Fibroblast of lung (primary cell): ENCODE data around the gene FABP6. TPM values are rescaled to one million over a fixed set of nuclear protein-coding genes. Genes with fewer than 3 reads are reported as not detected.

Experiments
- DNase-seq, 2 donors: peaks; one replicate each; pipeline versions ENCODE4 v3.0.0 to v3.0.0-alpha.2; 2010; ENCODE audit warnings: low read depth in 2 of 2
- H2AFZ ChIP-seq: 2 replicates; pipeline ENCODE4 v1.5.1; 2012; ENCODE audit warnings: low read length, control low read depth, inconsistent platforms
- H3K27ac ChIP-seq: 2 replicates; pipeline ENCODE4 v1.5.1; 2011; ENCODE audit warnings: low read length, control low read depth; ENCODE audit not compliant: insufficient read depth
- H3K27me3 ChIP-seq: 2 replicates; pipeline ENCODE4 v1.5.1; 2011; ENCODE audit warnings: mild to moderate bottlenecking, low read length; ENCODE audit not compliant: control insufficient read depth, insufficient read depth
- H3K36me3 ChIP-seq: 2 replicates; pipeline ENCODE4 v1.5.1; 2011; ENCODE audit warnings: low read length; ENCODE audit not compliant: control insufficient read depth, insufficient read depth
- H3K4me1 ChIP-seq: 2 replicates; pipeline ENCODE4 v1.5.1; 2011; ENCODE audit warnings: low read length; ENCODE audit not compliant: control insufficient read depth, insufficient read depth; ENCODE audit errors: extremely low read depth
- H3K4me2 ChIP-seq: 2 replicates; pipeline ENCODE4 v1.5.1; 2011; ENCODE audit warnings: low read length, control low read depth; ENCODE audit not compliant: insufficient read depth; ENCODE audit errors: extremely low read depth
- H3K4me3 ChIP-seq, 4 experiments: fragments of 200-600 bp in 1 of 4; sonication (generic) in 1 of 4; replicated peaks in 1 of 4; 2 replicates each; pipeline ENCODE4 v1.5.1; 2011 to 2016; ENCODE audit warnings: low read length in 4 of 4, low read depth in 3 of 4, mild to moderate bottlenecking in 3 of 4, control low read depth in 2 of 4, inconsistent platforms in 1 of 4, mixed read lengths in 1 of 4; ENCODE audit not compliant: insufficient read depth in 1 of 4; ENCODE audit errors: control extremely low read depth in 1 of 4
- H3K79me2 ChIP-seq: 2 replicates; pipeline ENCODE4 v1.5.1; 2012; ENCODE audit warnings: mild to moderate bottlenecking, low read length, inconsistent platforms; ENCODE audit not compliant: control insufficient read depth, insufficient read depth
- H3K9ac ChIP-seq: 2 replicates; pipeline ENCODE4 v1.5.1; 2011; ENCODE audit warnings: mild to moderate bottlenecking, low read length, control low read depth; ENCODE audit not compliant: insufficient read depth
- H3K9me3 ChIP-seq: 2 replicates; pipeline ENCODE4 v1.5.1; 2012; ENCODE audit warnings: low read depth, low read length; ENCODE audit not compliant: control insufficient read depth, insufficient read depth
- H4K20me1 ChIP-seq: 2 replicates; pipeline ENCODE4 v1.5.1; 2011; ENCODE audit warnings: low read length; ENCODE audit not compliant: control insufficient read depth, insufficient read depth; ENCODE audit errors: extremely low read depth
- EZH2 ChIP-seq: IDR thresholded peaks from 2 replicates; pipeline ENCODE4 v1.5.1; 2012; ENCODE audit warnings: low read length, control low read depth, mild to moderate bottlenecking; ENCODE audit errors: missing control alignments
- polyA plus RNA-seq, 2 donors: library from polyadenylated mRNA; depleted of rRNA in 1 of 2; stranded (reverse) in 1 of 2; unstranded in 1 of 2; fragments of >200 nt; gene quantifications; 2 replicates each; pipeline ENCODE4 v1.2.1, GENCODE V29; 2011 to 2012; ENCODE audit warnings: missing spikeins in 1 of 2
- total RNA-seq: library from RNA; depleted of rRNA; stranded (reverse); fragments of >200 nt; gene quantifications from 2 replicates; pipeline ENCODE4 v1.2.1, GENCODE V29; 2014
- TF ChIP-seq, protein P1 (sequence below), 2 donors: IDR thresholded peaks in 1 of 2; conservative IDR thresholded peaks in 1 of 2; 1 replicate in 1 of 2; 2 replicates in 1 of 2; pipeline ENCODE4 v1.5.1; 2011 to 2012; ENCODE audit warnings: low read length in 2 of 2, control low read depth in 1 of 2, inconsistent platforms in 1 of 2, low read depth in 1 of 2, mild to moderate bottlenecking in 1 of 2

The FABP6 gene
- total and polyA plus RNA-seq, 2 donors (not counting 1 experiment from before 2014, with no cell fraction given), result not detected

DNA sequence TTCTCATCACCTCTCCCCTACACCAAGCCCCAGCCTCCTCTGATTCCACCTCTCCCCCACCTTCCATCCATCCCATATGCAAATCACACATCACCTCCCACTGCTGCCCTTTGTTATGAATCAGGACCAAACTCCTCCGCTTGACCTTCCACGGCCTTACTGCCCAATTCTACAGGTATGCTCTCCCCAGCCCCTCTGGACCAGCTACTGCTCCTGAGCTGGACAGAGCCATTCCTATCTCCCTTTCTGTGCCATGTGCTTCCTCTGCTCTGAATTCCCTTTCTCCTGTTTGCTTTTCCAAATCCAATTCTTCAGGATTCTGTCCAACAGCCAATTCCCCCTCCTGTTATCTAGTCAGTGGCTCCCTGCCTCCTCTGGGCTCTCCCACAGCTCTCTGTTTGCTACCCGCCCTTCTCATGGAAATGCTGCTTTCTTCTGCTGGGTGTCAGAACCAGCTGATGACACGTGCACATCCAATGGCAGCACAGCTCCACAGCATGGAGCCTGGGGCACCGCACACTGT is 8.3 kb downstream of the FABP6 start:
- Histone ChIP-seq H4K20me1 (no peaks in the 10 kb centered on the region), H3K36me3 (no peaks in the 10 kb centered on the region), H3K4me2 (no peak overlapping the region), H3K27me3 (peaks cover 3% of the 10 kb centered on the region), H3K79me2 (no peaks in the 10 kb centered on the region), H3K27ac (no peak overlapping the region), H3K9me3 (no peaks in the 10 kb centered on the region), H3K9ac (no peak overlapping the region), H2AFZ (no peak overlapping the region), H3K4me1 (no peaks in the 10 kb centered on the region), H3K4me3 (no peak overlapping the region)
- TF ChIP-seq EZH2, result no peak
- TF ChIP-seq, protein P1, sequence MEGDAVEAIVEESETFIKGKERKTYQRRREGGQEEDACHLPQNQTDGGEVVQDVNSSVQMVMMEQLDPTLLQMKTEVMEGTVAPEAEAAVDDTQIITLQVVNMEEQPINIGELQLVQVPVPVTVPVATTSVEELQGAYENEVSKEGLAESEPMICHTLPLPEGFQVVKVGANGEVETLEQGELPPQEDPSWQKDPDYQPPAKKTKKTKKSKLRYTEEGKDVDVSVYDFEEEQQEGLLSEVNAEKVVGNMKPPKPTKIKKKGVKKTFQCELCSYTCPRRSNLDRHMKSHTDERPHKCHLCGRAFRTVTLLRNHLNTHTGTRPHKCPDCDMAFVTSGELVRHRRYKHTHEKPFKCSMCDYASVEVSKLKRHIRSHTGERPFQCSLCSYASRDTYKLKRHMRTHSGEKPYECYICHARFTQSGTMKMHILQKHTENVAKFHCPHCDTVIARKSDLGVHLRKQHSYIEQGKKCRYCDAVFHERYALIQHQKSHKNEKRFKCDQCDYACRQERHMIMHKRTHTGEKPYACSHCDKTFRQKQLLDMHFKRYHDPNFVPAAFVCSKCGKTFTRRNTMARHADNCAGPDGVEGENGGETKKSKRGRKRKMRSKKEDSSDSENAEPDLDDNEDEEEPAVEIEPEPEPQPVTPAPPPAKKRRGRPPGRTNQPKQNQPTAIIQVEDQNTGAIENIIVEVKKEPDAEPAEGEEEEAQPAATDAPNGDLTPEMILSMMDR (conservative IDR thresholded peaks at IDR 0.05 in 1 of 2, IDR thresholded peaks at IDR 0.05 in 1 of 2; ENCODE audit: low read depth in 1 of 2, low read length in 2 of 2), result no peak
- DNase-seq, result no peak

DNA sequence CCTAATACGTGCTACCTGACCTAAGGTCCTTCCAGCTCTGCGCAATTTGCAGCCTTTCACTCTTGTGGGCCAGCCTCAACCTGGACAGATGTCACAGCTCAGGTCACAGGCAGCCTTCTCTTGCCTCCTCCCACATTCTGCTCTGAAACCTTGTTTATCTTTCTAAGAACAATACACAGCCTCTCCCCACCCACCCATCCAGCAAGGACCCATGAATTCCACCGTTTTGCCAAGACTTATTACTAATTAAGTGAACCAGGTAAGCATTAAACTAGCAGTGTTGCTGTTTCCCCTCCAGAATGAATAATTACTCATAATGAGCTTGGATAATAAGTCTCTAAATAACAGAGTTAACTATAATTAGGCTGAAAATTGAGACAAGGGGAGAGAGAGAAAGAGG is 11.0 kb downstream of the FABP6 start:
- no peak for DNase-seq
- Histone ChIP-seq H3K9ac (no peak overlapping the region), H3K4me1 (no peaks in the 10 kb centered on the region), H3K36me3 (no peaks in the 10 kb centered on the region), H3K4me3 (no peak overlapping the region), H4K20me1 (no peaks in the 10 kb centered on the region), H2AFZ (no peak overlapping the region), H3K79me2 (no peaks in the 10 kb centered on the region), H3K4me2 (no peak overlapping the region), H3K27ac (no peak overlapping the region), H3K9me3 (no peaks in the 10 kb centered on the region), H3K27me3 (peaks cover 3% of the 10 kb centered on the region)
- TF ChIP-seq, protein P1 (conservative IDR thresholded peaks at IDR 0.05 in 1 of 2, IDR thresholded peaks at IDR 0.05 in 1 of 2; ENCODE audit: low read depth in 1 of 2, low read length in 2 of 2), result no peak
- no peak for TF ChIP-seq EZH2

DNA sequence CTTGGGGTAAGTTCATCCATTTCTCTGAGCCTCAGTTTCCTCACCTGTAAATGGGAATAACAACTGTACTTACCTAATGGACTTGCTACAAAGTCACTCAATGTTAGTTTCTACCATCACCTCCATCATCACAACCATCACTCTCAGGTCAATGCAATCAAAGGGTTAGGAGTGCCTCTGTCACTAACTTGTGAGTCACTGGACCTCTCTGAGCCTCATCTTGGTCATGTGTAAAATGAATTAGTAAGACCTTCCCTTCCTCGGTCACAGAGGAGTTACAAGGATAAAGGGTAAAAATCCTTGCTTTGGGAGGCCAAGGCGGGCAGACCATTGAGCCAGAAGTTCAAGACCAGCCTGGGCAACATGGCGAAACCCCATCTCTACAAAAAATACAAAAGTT is 12.8 kb downstream of the FABP6 start:
- Histone ChIP-seq H3K4me1 (no peaks in the 10 kb centered on the region), H3K27me3 (peaks cover 3% of the 10 kb centered on the region), H3K4me3 (no peak overlapping the region), H3K27ac (no peak overlapping the region), H3K9me3 (no peaks in the 10 kb centered on the region), H3K79me2 (no peaks in the 10 kb centered on the region), H2AFZ (no peak overlapping the region), H3K9ac (no peak overlapping the region), H3K36me3 (no peaks in the 10 kb centered on the region), H4K20me1 (no peaks in the 10 kb centered on the region), H3K4me2 (no peak overlapping the region)
- TF ChIP-seq, protein P1 (conservative IDR thresholded peaks at IDR 0.05 in 1 of 2, IDR thresholded peaks at IDR 0.05 in 1 of 2; ENCODE audit: low read depth in 1 of 2, low read length in 2 of 2), result no peak
- no peak for TF ChIP-seq EZH2
- DNase-seq, result no peak
